Tongue (tissue), 2 donors: ENCODE data around the gene ANTXR1. TPM values are rescaled to one million over a fixed set of nuclear protein-coding genes. Genes with fewer than 3 reads are reported as not detected.

Source experiments
- DNase-seq: peaks from one replicate; pipeline ENCODE4 v3.0.0-alpha.2; 2015
- total RNA-seq: library from RNA; depleted of rRNA; stranded (reverse); fragments of >200 nt; gene quantifications from one replicate; pipeline ENCODE4 v1.2.3, GENCODE V29; 2014

The ANTXR1 gene
- total RNA-seq, 1 donor from 2014 or later, result 104 TPM

- DNase-seq, result peak; percentile 72
Measured at GRCh38 chr2:69007169-69007568, 5.8 kb upstream of the ANTXR1 start.

GRCh38 chr2:69007603-69008002, 5.4 kb upstream of the ANTXR1 start:
- no peak for DNase-seq

GRCh38 chr2:69010437-69011194, 2.4 kb upstream of the ANTXR1 start:
- no peak for DNase-seq

- no peak for DNase-seq
Measured at GRCh38 chr2:69011611-69012157, 1.3 kb upstream of the ANTXR1 start.

- DNase-seq, result peak; percentile 94
Measured at GRCh38 chr2:69012310-69013141, 453 bp upstream of the ANTXR1 start.

GRCh38 chr2:69013840-69014821, 1.2 kb downstream of the ANTXR1 start:
- DNase-seq, result peak; percentile 81

- DNase-seq, result no peak
Measured at GRCh38 chr2:69017080-69017479, 4.1 kb downstream of the ANTXR1 start.

- DNase-seq, result no peak
Measured at GRCh38 chr2:69017835-69018234, 4.9 kb downstream of the ANTXR1 start.

GRCh38 chr2:69018678-69019095, 5.7 kb downstream of the ANTXR1 start:
- no peak for DNase-seq

GRCh38 chr2:69020496-69021426, 7.8 kb downstream of the ANTXR1 start:
- no peak for DNase-seq

- no peak for DNase-seq
Measured at GRCh38 chr2:69021727-69022126, 8.7 kb downstream of the ANTXR1 start.

GRCh38 chr2:69022548-69022947, 9.6 kb downstream of the ANTXR1 start:
- DNase-seq, result no peak

- DNase-seq, result no peak
Measured at GRCh38 chr2:69023236-69023635, 10.3 kb downstream of the ANTXR1 start.

GRCh38 chr2:69026026-69026425, 13.0 kb downstream of the ANTXR1 start:
- DNase-seq, result no peak

- DNase-seq, result no peak
Measured at GRCh38 chr2:69026691-69027459, 13.9 kb downstream of the ANTXR1 start.

GRCh38 chr2:69030800-69031428, 17.9 kb downstream of the ANTXR1 start:
- no peak for DNase-seq

- no peak for DNase-seq
Measured at GRCh38 chr2:69031466-69031865, 18.5 kb downstream of the ANTXR1 start.

- no peak for DNase-seq
Measured at GRCh38 chr2:69032336-69032735, 19.4 kb downstream of the ANTXR1 start.

GRCh38 chr2:69033461-69034095, 20.6 kb downstream of the ANTXR1 start:
- DNase-seq, result no peak
